Right renal pelvis (tissue), 4 donors: ENCODE measurements around the gene MORN5. TPM values are rescaled to one million over a fixed set of nuclear protein-coding genes. Genes with fewer than 3 reads are reported as not detected.

Experiments used
- DNase-seq, 4 donors: peaks; one replicate each; pipeline ENCODE4 v3.0.0-alpha.2; 2013; ENCODE audit warnings: low read depth in 4 of 4, low spot score in 3 of 4, missing footprints in 1 of 4
- polyA plus RNA-seq, 4 donors: library from polyadenylated mRNA; unstranded; fragments of 120-200 nt; gene quantifications; one replicate each; pipeline ENCODE4 v1.2.1, GENCODE V29; 2013; ENCODE audit not compliant: insufficient read length in 4 of 4

Gene MORN5
- polyA plus RNA-seq, 4 donors = 2.2 to 3.0 (median 2.6) TPM

- DNase-seq = no peak
These were observed 67.3 kb downstream of the MORN5 start for GRCh38 chr9:122226758-122227574.

- DNase-seq = no peak
These were observed 67.8 kb downstream of the MORN5 start for GRCh38 chr9:122227575-122227900.

GRCh38 chr9:122228191-122228567 lies 68.5 kb downstream of the MORN5 start:
- DNase-seq = no peak

DNA sequence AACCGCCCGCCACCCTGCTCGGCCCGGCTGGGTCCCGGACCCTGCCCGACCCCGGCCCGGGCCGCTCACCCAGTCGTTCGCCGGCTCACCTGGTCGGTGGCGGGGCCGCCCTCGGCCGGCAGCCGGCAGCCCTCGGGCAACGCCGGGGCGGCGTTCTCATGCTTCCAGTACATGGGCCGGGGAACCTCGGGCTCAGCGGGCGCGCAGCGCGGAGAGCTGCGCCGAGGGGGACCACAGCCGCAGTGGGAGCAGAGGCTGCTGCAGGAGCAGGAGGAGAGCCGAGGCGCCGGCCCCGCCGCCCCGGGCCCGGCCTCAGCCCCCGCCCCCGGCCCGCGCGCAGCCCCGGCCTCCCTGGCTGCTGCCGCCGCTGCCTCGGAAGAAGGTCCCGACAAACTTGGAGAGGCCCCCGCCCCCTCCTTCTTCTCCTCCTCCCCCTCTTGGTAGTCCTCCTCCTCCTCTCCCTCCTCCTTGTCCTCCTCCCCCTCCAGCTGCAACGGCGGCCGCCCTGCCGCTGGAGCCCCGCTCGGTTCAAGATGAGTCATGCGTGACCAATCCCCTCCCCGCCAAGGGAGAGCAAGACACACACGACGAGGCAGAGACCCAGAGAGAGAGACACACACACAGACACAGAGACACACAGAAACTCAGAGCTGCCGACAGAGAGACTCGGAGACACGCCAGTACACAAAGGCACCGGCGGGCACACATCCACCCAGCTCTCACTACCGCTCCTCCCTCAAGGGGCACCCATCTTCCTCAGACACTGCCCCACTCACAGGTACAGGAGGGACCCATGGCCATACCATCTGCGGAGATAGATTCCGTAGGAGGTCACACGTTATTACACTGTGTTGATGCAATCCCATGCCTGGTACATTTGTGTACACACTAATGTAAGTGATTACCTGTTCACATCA lies 69.1 kb downstream of the MORN5 start, which contains the start of gene LHX6:
Gene LHX6 (minus strand): TSS at position 390 of the 917 bp plus-strand sequence. CDS start 217 bp downstream, at position 173.
- no peak for DNase-seq

DNA sequence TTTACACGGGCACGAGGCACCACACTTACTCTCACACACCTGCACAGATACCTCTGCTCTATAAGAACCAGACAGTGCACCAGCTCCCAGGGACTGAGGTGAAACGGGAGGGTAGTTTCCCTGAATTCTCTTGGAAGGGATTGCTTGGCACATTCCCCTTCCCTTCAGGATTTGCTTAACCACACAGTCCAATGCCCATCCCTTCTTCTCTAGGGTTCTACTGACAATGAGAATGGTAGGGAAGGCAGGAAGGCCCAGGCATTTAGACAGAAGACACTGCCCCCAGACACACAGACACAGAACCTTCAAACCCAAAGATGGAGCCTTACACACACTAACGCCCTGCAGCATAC lies 69.8 kb downstream of the MORN5 start:
- no peak for DNase-seq

DNA sequence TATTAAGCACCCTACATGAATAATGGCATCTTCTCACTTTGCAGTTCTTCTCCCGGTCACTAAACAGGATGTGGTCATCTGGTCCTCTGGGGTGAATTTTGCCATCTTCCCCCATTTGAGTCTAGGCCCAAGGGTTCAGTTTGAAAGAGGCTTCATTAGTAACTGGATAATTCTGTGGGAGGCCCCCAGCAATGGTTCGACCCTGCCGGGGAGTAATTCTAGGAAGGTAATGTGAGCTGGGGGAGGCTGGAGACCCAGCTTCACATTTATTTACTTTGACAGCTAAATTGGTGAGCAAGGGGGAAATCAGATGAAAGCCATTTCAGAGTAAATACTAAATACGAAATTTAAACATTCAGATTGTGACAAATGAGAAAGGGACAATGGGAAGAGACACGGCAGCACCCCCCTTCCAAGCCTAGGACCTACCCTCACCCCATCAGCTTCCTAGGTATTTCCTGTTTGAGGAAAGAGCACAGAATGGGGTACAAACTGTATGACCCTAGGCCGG lies 73.1 kb downstream of the MORN5 start:
- DNase-seq = no peak

DNA sequence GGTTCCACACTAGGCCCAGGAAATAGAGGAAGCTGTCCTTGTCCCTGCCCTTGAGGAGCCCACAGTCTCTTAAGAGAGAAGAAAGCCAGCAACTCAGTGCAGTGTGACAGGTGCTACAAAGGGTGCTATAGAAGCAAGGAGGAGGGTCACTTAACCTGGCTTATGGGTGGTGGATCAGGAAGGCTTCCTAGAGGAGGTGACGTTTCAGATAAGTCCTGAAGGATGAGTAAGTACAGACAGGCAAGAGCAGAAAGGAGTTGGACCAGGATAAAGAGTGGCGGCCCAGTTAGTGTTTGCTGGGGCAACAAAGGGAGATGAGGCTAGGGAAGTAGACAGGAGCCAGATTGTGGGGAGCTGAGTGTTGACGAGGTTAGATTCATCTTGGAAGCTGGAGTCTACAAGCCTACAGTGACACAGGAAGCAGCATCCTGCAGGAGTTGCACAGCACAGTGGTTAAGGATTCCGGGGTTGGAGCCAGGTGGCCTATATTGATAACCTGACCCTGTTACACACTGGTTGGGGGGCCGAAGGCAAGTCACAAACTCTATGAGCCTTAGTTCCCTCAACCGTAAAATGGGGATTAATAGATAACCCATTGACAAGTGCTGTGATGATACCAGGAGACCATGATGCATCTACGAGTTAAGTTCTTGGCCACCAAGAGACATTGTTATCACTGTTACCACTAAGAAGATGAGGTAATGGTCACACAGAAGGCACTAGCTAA lies 74.5 kb downstream of the MORN5 start:
- DNase-seq = no peak

DNA sequence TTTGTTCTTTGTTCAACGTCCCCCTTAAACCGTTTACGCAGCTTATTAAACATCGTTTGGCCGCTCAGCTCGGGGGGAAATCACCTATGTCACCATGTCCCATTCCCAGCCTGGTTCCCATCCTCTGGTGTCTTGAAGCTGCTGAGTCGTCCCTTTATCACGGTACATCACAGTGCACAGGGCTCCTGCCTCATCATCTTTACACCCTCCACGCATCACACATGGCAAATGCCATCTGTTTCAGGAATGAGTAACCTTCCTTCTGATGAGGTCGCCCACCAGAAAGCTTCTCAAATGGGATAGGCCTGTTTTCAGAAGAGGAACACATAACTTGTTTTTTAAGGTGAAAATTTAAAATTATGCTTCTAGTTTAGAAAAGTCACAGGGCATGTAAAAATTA lies 77.0 kb downstream of the MORN5 start:
- DNase-seq = no peak

- DNase-seq = no peak
These were observed 80.0 kb downstream of the MORN5 start for GRCh38 chr9:122239722-122240121.

GRCh38 chr9:122244349-122244748 lies 84.6 kb downstream of the MORN5 start:
- DNase-seq = no peak

DNA sequence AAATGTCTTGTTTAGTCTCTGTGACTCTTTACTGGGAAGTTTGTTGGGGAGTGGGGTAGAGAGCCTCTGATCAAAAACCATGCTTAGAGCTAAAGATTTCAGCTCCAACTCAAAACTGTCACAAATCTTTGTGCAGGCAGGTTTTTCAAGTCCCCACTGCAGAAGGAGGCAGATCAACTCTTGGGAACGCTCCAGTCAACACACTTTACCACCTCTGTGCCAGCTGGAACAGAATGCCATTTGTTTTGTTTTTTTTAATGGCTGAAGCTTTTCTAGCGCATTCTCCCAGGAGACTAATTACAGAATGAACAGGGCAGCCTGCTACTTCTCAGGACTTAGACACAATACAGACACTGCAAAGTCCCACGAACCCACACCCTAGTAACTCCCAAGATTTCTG lies 87.0 kb downstream of the MORN5 start:
- no peak for DNase-seq

DNA sequence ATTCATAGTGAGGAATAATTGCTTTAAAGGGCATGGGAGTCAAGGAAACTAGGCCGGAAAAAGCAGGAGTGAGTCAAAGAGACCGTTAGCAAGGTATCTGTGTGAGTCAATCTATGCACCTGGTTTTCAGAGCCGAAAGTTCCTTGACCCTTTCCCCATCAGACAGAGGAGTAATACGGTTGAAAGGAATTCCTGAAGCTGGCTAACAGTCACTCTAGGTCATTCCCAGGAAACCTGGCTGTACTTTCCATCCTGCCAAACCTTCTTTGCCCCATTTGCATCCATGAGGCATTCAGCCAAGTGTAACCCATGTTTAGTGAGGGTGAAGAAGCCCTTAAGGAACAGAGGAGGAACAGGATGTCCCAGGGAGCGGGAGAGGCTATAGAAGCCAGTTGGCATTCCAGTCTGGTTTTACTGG lies 88.7 kb downstream of the MORN5 start:
- no peak for DNase-seq

Other genes with a start within 250 kb of the MORN5 start
- gene TTLL11, start 66.6 kb upstream of the MORN5 start, polyA plus RNA-seq = 1 to 10 TPM; 5.9 to 9.1 (median 8.6) TPM
- 10 to 100 TPM; 73.9 to 94.6 (median 78.1) TPM for gene NDUFA8, start 129 bp upstream of the MORN5 start, polyA plus RNA-seq
- gene LHX6, start 69.0 kb downstream of the MORN5 start, polyA plus RNA-seq = 1 to 10 TPM; 3.8 to 5.0 (median 3.9) TPM
- 10 to 100 TPM; 33.9 to 41.9 (median 38.9) TPM for gene RBM18, start 104.9 kb downstream of the MORN5 start, polyA plus RNA-seq
- gene MRRF, start 105.0 kb downstream of the MORN5 start, polyA plus RNA-seq = 10 to 100 TPM; 39.4 to 47.1 (median 44.9) TPM
- gene PTGS1, start 211.1 kb downstream of the MORN5 start, polyA plus RNA-seq = 1 to 10 TPM; 5.6 to 8.6 (median 5.6) TPM